HuH-7 (cell line): Measurements from ENCODE around the gene VSTM2L.

Source experiments
- DNase-seq: peaks from one replicate; pipeline ENCODE4 v3.0.0; 2011; ENCODE audit warnings: low spot score

VSTM2L gene

DNA sequence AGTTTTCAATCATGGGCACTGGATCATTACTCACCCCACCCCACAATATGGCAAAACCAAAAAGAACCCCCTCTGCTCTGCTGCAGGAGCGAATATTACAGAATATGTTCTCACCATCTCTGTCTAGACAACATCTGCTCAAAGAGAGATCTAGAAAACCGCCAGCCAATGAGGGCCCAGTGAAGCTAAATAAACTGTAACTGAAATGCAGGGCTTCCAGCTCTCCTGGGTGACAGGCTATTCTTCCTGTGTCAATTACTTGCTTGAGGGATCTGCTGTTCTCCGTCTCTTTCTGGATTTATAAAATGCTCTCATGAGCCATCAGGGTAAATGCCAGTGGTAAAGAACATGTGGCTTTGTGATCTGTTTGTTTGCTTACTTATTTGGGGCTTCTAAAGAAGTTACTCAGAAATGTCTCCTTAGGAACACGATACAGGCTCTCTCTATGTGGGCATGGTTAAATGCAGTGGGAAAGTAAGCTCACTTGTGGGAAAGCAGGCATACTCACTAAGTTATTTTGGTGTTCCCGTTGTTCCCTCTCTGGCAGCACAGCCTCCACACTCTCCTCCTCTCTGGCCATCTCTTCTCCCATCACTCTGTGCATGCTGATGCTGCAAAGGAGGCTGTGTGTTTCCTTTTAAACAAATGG, 85.5 kb downstream of the VSTM2L start:
- no peak for DNase-seq

GRCh38 chr20:37989601-37990295, 86.8 kb downstream of the VSTM2L start:
- no peak for DNase-seq

- DNase-seq = no peak
Measured at GRCh38 chr20:37990571-37991151, 87.7 kb downstream of the VSTM2L start.

GRCh38 chr20:37991157-37991866, 88.4 kb downstream of the VSTM2L start:
- no peak for DNase-seq

GRCh38 chr20:37991908-37992307, 89.0 kb downstream of the VSTM2L start:
- no peak for DNase-seq

DNA sequence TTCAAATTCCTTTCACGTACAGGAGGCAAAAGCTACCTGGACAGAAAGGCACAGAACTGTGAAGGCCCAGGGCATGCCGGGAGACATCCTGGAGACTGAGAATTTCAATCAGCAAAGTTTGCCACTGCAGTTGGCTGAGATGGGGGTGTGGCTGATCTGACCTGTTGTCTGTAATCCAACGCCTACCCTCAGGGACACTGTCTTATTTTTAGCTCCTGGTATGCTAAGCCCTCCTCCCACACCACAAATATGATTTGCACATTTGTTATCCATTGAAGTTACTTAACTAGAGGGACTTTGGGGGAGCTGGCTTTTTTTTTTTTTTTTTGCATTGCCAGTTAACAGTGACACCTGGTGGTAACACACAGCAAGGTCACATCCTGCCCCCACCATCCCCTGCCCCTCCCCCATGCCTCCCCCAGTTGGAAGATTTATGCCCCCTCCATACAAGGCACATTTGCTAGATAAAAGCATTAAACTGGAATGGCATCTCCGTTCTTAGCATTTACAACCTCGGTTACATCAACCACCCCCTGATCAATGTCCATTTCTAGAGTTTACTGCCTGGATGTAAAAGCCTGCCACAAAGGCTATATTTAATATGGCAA, 90.0 kb downstream of the VSTM2L start:
- DNase-seq = peak; percentile 48

DNA sequence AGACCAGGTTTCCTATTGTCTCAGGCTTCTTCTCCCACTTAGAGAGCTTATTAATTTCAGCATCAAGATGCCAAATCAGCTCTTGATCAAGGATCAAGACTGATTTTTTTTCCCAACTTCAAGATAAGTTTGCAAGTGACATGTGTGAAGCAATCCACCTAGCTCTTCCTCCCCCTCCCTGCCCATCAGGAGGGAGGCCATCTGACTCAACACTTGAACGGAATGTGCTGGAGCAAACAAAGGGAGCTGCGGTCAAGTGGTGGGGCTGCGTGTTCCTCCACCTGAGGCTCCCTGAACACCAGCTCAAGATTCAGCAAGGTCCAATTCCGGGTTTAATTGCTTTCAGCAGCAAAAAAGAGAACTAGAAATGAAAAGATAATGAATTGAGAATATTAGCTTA, 91.6 kb downstream of the VSTM2L start:
- DNase-seq = no peak
